A549 (cell line): ENCODE data around the gene HOXC12. TPM values are rescaled to one million over a fixed set of nuclear protein-coding genes. Genes with fewer than 3 reads are reported as not detected.

Experiments used
- ATAC-seq, 2 experiments: fragments of 200-7000 bp in 1 of 2; fragments of >200 bp in 1 of 2; cut with Nextera tagmentation in 1 of 2; cut with Tn5 transposase in 1 of 2; 3 replicates each; pipeline versions ENCODE4 v1.8.0 to v1.9.1; 2018 to 2020; ENCODE audit warnings: mild to moderate bottlenecking in 1 of 2, moderate library complexity in 1 of 2
- CTCF ChIA-PET: fragments of 300-600 bp; sonication (Branson Sonifier 250); formaldehyde crosslinking; extraction: SDS; loops from one replicate; lab custom pipeline; 2021; ENCODE audit warnings: antibody characterized with exemption, inconsistent platforms; lab: Yijun Ruan, JAX
- POLR2A ChIA-PET: fragments of 350-600 bp; formaldehyde crosslinking; extraction: SDS; loops from one replicate; lab custom pipeline; 2021; ENCODE audit warnings: antibody characterized with exemption, inconsistent platforms; lab: Yijun Ruan, JAX
- DNase-seq, 2 experiments: peaks; one replicate each; pipeline versions ENCODE4 v3.0.0 to v3.0.0-alpha.2; 2011 to 2016; ENCODE audit warnings: low read depth in 1 of 2, low spot score in 1 of 2
- FAIRE-seq: peaks from 2 replicates; lab custom pipeline; 2011; peaks lifted over from hg19 to GRCh38; lab: Jason Lieb, UNC
- H3K27ac ChIP-seq, 2 experiments: fragments of >200 bp; sonication (Bioruptor Twin); formaldehyde crosslinking; 3 replicates each; pipeline ENCODE4 v1.5.1; 2016 to 2017
- H3K4me1 ChIP-seq: fragments of >200 bp; sonication (Bioruptor Twin); formaldehyde crosslinking; 3 replicates; pipeline ENCODE4 v1.6.1; 2016
- H3K4me2 ChIP-seq: fragments of >200 bp; sonication (Bioruptor Twin); formaldehyde crosslinking; 3 replicates; pipeline ENCODE4 v1.6.1; 2016
- H3K4me3 ChIP-seq: fragments of >200 bp; sonication (Bioruptor Twin); formaldehyde crosslinking; 3 replicates; pipeline ENCODE4 v1.5.1; 2016
- H3K9me3 ChIP-seq: fragments of >200 bp; sonication (Bioruptor Twin); formaldehyde crosslinking; 3 replicates; pipeline ENCODE4 v1.6.1; 2016
- CBX2 ChIP-seq: fragments of 200-600 bp; sonication (generic); IDR thresholded peaks from 2 replicates; pipeline ENCODE4 v1.6.1; 2016; ENCODE audit warnings: low read depth, mild to moderate bottlenecking, borderline replicate concordance
- CBX8 ChIP-seq: fragments of 200-600 bp; sonication (generic); IDR thresholded peaks from 2 replicates; pipeline ENCODE4 v1.6.1; 2016
- EHF ChIP-seq: fragments of 250-450 bp; sonication (Bioruptor Pico); IDR thresholded peaks from 2 replicates; pipeline ENCODE4 v1.5.0; 2020; ENCODE audit warnings: mild to moderate bottlenecking
- ESRRA ChIP-seq: fragments of 150-350 bp; IDR thresholded peaks from 2 replicates; pipeline ENCODE4 v1.6.1; 2014; ENCODE audit warnings: mild to moderate bottlenecking, low read length, borderline replicate concordance
- FOSL2 ChIP-seq, 2 experiments: fragments of 450-650 bp in 1 of 2; fragments of >200 bp in 1 of 2; sonication (Bioruptor Twin) in 1 of 2; formaldehyde crosslinking; IDR thresholded peaks; 2 replicates each; pipeline versions ENCODE4 v1.5.0 to v1.6.1; 2016 to 2020; ENCODE audit warnings: mild to moderate bottlenecking in 1 of 2, moderate library complexity in 1 of 2
- GATA3 ChIP-seq: IDR thresholded peaks from 2 replicates; pipeline ENCODE4 v1.6.1; 2012; ENCODE audit warnings: borderline replicate concordance
- HDAC2 ChIP-seq: fragments of 200-600 bp; sonication (generic); IDR thresholded peaks from 2 replicates; pipeline ENCODE4 v1.6.1; 2016
- HES2 ChIP-seq: fragments of >200 bp; sonication (Bioruptor Twin); formaldehyde crosslinking; IDR thresholded peaks from 2 replicates; pipeline ENCODE4 v1.6.1; 2016
- HEYL ChIP-seq: fragments of 250-450 bp; sonication (Bioruptor Pico); IDR thresholded peaks from 2 replicates; pipeline ENCODE4 v1.8.0; 2021; ENCODE audit warnings: mild to moderate bottlenecking, moderate library complexity
- HMGXB4 ChIP-seq: fragments of 250-450 bp; sonication (Bioruptor Pico); IDR thresholded peaks from 2 replicates; pipeline ENCODE4 v1.5.0; 2021; ENCODE audit warnings: mild to moderate bottlenecking, moderate library complexity, borderline replicate concordance
- NPAS2 ChIP-seq: fragments of 250-450 bp; sonication (Bioruptor Pico); IDR thresholded peaks from 2 replicates; pipeline ENCODE4 v1.8.0; 2022; ENCODE audit warnings: mild to moderate bottlenecking, moderate library complexity, borderline replicate concordance
- PHF8 ChIP-seq: fragments of 200-600 bp; sonication (generic); IDR thresholded peaks from 2 replicates; pipeline ENCODE4 v1.6.1; 2016; ENCODE audit warnings: low read depth, mild to moderate bottlenecking, antibody characterized with exemption, moderate library complexity, borderline replicate concordance
- RAD21 ChIP-seq, 2 experiments: fragments of >200 bp in 1 of 2; sonication (Bioruptor Twin) in 1 of 2; formaldehyde crosslinking in 1 of 2; IDR thresholded peaks in 1 of 2; conservative IDR thresholded peaks in 1 of 2; 2 replicates in 1 of 2; 3 replicates in 1 of 2; pipeline ENCODE4 v1.6.1; 2012 to 2018; ENCODE audit warnings: inconsistent platforms in 1 of 2
- RCOR1 ChIP-seq: fragments of 150-350 bp; IDR thresholded peaks from 2 replicates; pipeline ENCODE4 v1.6.1; 2014; ENCODE audit warnings: antibody characterized with exemption, low read length, low read depth
- TP53 ChIP-seq: fragments of 250-450 bp; sonication (Bioruptor Pico); IDR thresholded peaks from 2 replicates; pipeline ENCODE4 v1.5.0; 2021; ENCODE audit warnings: mild to moderate bottlenecking, moderate library complexity
- ZC3H11A ChIP-seq: fragments of 450-650 bp; IDR thresholded peaks from 2 replicates; pipeline ENCODE4 v1.6.1; 2014; ENCODE audit warnings: antibody characterized with exemption, mild to moderate bottlenecking
- WGBS: methylation state at CpG from one replicate; pipeline ENCODE4 v1.1.6; 2017; ENCODE audit errors: missing lambda C conversion rate; 5-methylcytosine and 5-hydroxymethylcytosine counted together
- polyA plus RNA-seq, 4 experiments: library from polyadenylated mRNA; depleted of rRNA in 3 of 4; stranded (reverse); fragments of >200 nt; fragmentation: RNase III in 1 of 4; extraction: RNeasy Plus Mini Kit Qiagen cat#74134 plus additional on column Dnase treatment in 1 of 4; gene quantifications; 2 replicates in 3 of 4; 3 replicates in 1 of 4; pipeline ENCODE4 v1.2.3, GENCODE V29; 2011 to 2017
- TF ChIP-seq, protein P1 (sequence below): IDR thresholded peaks from 2 replicates; pipeline ENCODE4 v1.6.1; 2012
- TF ChIP-seq, protein P2 (sequence below): fragments of 150-350 bp; IDR thresholded peaks from 2 replicates; pipeline ENCODE4 v1.6.1; 2014; ENCODE audit warnings: low read depth, mild to moderate bottlenecking, low read length

Gene HOXC12
- polyA plus RNA-seq, 2 of the 4 experiments (the other 2 are of a cell fraction): not detected

GRCh38 chr12:53950437-53950773 lies 4.3 kb upstream of the HOXC12 start:
- ChIA-PET POLR2A (no interaction called here), CTCF (interaction anchor here (0.6 to 1.3 kb wide), 3 partner anchors 16 to 128 kb away, joined by 3 read pairs; no protein-coding TSS in a partner anchor)
- FAIRE-seq: no peak
- no peak overlapping the region for H3K4me3 ChIP-seq
- H3K9me3 ChIP-seq: no peaks in the 10 kb centered on the region
- WGBS: 61% methylated on average over 10 of the region's 10 CpGs
- peaks cover 14% of the 10 kb centered on the region for H3K4me1 ChIP-seq
- H3K27ac ChIP-seq: no peak overlapping the region; a peak in 1 of 6 replicates
- peak in 1 of 2 experiments; percentile 36 for DNase-seq
- no peak for TF ChIP-seq NPAS2
- peak; percentile 18 to 47; a peak in 2 of 5 replicates for TF ChIP-seq RAD21 (conservative IDR thresholded peaks at IDR 0.05 in 1 of 2, IDR thresholded peaks at IDR 0.05 in 1 of 2)
- TF ChIP-seq HEYL (CRISPR knock-in tag): no peak
- TF ChIP-seq CBX2: no peak
- no peak for TF ChIP-seq GATA3
- H3K4me2 ChIP-seq: no peak overlapping the region
- peak in 1 of 2 experiments; percentile 31; a peak in 3 of 6 replicates for ATAC-seq

- WGBS: 90% methylated on average over 34 of the region's 34 CpGs
- FAIRE-seq (no peak), ATAC-seq (no peak), DNase-seq (no peak)
- no peak for TF ChIP-seq HDAC2
- TF ChIP-seq, protein P1, sequence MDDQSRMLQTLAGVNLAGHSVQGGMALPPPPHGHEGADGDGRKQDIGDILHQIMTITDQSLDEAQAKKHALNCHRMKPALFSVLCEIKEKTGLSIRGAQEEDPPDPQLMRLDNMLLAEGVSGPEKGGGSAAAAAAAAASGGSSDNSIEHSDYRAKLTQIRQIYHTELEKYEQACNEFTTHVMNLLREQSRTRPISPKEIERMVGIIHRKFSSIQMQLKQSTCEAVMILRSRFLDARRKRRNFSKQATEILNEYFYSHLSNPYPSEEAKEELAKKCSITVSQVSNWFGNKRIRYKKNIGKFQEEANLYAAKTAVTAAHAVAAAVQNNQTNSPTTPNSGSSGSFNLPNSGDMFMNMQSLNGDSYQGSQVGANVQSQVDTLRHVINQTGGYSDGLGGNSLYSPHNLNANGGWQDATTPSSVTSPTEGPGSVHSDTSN: no peak
- TF ChIP-seq RCOR1: no peak
- no peak for TF ChIP-seq ESRRA
- TF ChIP-seq HES2: no peak
- no peak for TF ChIP-seq TP53 (CRISPR knock-in tag)
- no peak for TF ChIP-seq EHF
- TF ChIP-seq, protein P2, sequence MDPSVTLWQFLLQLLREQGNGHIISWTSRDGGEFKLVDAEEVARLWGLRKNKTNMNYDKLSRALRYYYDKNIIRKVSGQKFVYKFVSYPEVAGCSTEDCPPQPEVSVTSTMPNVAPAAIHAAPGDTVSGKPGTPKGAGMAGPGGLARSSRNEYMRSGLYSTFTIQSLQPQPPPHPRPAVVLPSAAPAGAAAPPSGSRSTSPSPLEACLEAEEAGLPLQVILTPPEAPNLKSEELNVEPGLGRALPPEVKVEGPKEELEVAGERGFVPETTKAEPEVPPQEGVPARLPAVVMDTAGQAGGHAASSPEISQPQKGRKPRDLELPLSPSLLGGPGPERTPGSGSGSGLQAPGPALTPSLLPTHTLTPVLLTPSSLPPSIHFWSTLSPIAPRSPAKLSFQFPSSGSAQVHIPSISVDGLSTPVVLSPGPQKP: no peak
- TF ChIP-seq CBX8: no peak
- no peak for TF ChIP-seq FOSL2 (IDR thresholded peaks at IDR 0.05)
- no peak for TF ChIP-seq FOSL2 (CRISPR knock-in tag; IDR thresholded peaks at IDR 0.05)
- TF ChIP-seq HMGXB4 (CRISPR knock-in tag): no peak
- Histone ChIP-seq H3K27ac (no peak overlapping the region), H3K4me3 (no peak overlapping the region), H3K4me1 (peaks cover 14% of the 10 kb centered on the region), H3K4me2 (no peak overlapping the region), H3K9me3 (no peaks in the 10 kb centered on the region)
- POLR2A ChIA-PET: no interaction called here
- CTCF ChIA-PET: interaction anchor here (0.6 to 2.8 kb wide), 4 partner anchors 17 to 195 kb away, joined by 3 to 11 read pairs (median 3); no protein-coding TSS in a partner anchor
Observed at GRCh38 chr12:53950789-53951576, 3.7 kb upstream of the HOXC12 start.

DNA sequence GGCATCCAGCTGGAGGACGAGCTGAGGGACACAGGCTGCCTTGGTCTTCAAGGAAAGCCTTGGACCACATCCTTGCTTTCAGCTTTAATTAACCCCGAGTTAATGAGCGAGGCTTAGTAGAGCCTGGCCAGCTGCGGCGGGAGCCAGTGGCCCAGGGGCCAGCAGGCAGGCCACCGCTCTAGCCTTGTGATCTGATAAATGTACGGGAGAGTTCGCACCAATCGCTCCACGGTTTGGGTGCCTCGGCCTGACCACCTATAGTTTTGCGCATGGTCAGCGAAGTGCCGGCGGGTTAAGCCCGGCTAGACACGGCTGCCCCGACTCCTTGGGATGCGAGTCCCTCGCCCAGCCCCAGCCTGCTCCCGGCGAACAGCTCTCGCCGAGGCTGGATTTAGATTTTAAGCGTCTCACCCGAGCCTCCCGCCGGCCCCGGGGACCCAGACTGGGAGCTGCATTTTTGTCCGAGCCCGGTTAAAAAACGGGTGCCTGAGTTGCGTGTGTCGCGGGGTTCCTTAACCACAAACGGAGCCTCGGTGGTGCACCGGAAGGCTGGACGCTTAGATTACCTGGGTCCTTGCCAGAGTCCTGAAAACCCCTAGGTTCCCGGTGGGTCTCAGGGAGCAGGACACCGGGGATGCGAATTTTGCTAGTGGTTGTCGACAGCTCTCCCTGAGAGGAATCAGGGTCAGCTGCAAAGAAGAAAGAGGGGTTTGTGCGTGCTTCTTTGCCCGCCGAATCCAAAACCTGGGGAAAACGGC lies 2.9 kb upstream of the HOXC12 start:
- DNase-seq (no peak), FAIRE-seq (no peak), ATAC-seq (no peak)
- no peaks in the 10 kb centered on the region for H3K9me3 ChIP-seq
- H3K4me1 ChIP-seq: peaks cover 14% of the 10 kb centered on the region
- POLR2A ChIA-PET: no interaction called here
- TF ChIP-seq ZC3H11A (no peak), NPAS2 (no peak), HMGXB4 (CRISPR knock-in tag) (no peak), PHF8 (no peak)
- WGBS: 91% methylated on average over 47 of the region's 47 CpGs
- no peak overlapping the region for H3K4me3 ChIP-seq
- no peak overlapping the region for H3K27ac ChIP-seq
- no peak overlapping the region for H3K4me2 ChIP-seq
- CTCF ChIA-PET: interaction anchor here (1.0 to 2.8 kb wide), 7 partner anchors 10 to 208 kb away, joined by 3 to 11 read pairs (median 4); partner anchors contain the start of gene HOXC10
